Endodermal cell (in vitro differentiated cells): Measurements from ENCODE around the gene CDK9. TPM values are rescaled to one million over a fixed set of nuclear protein-coding genes. Genes with fewer than 3 reads are reported as not detected.

Source experiments
- DNase-seq: peaks from one replicate; pipeline ENCODE4 v3.0.0-alpha.2; 2017
- H3K27ac ChIP-seq: 2 replicates; pipeline ENCODE4 v1.5.1; 2013; ENCODE audit warnings: mild to moderate bottlenecking, low read depth, low read length, moderate library complexity
- H3K27me3 ChIP-seq: 2 replicates; pipeline ENCODE4 v1.6.1; 2013; ENCODE audit warnings: mild to moderate bottlenecking, low read length, moderate library complexity; ENCODE audit not compliant: insufficient read depth, control insufficient read depth, poor library complexity, severe bottlenecking
- H3K36me3 ChIP-seq: 2 replicates; pipeline ENCODE4 v1.7.0; 2013; ENCODE audit warnings: mild to moderate bottlenecking, low read length, moderate library complexity; ENCODE audit not compliant: control insufficient read depth, insufficient read depth
- H3K4me1 ChIP-seq: one replicate; pipeline ENCODE4 v1.7.0; 2013; ENCODE audit warnings: low read length; ENCODE audit not compliant: control insufficient read depth, insufficient read depth
- H3K4me3 ChIP-seq: 2 replicates; pipeline ENCODE4 v1.5.1; 2013; ENCODE audit warnings: mild to moderate bottlenecking, low read length, moderate library complexity
- H3K9ac ChIP-seq: 2 replicates; pipeline ENCODE4 v1.6.1; 2013; ENCODE audit warnings: mild to moderate bottlenecking, low read length, moderate library complexity; ENCODE audit not compliant: poor library complexity, severe bottlenecking; ENCODE audit errors: extremely low read depth
- H3K9me3 ChIP-seq: 2 replicates; pipeline ENCODE4 v1.6.1; 2013; ENCODE audit warnings: mild to moderate bottlenecking, low read length, moderate library complexity; ENCODE audit not compliant: control insufficient read depth
- H3K27ac Mint-ChIP-seq: 2 replicates; pipeline ENCODE4 v1.8.0; 2020; ENCODE audit warnings: mixed read lengths
- H3K27me3 Mint-ChIP-seq: 2 replicates; pipeline ENCODE4 v1.8.0; 2021; ENCODE audit warnings: mild to moderate bottlenecking, mixed read lengths; ENCODE audit not compliant: insufficient read depth
- H3K36me3 Mint-ChIP-seq: 2 replicates; pipeline ENCODE4 v1.8.0; 2020; ENCODE audit warnings: low read depth, mixed read lengths
- H3K4me1 Mint-ChIP-seq: 2 replicates; pipeline ENCODE4 v1.8.0; 2020; ENCODE audit warnings: mixed read lengths
- H3K4me3 Mint-ChIP-seq: 2 replicates; pipeline ENCODE4 v1.8.0; 2020; ENCODE audit warnings: mild to moderate bottlenecking, moderate library complexity, mixed read lengths
- H3K9me3 Mint-ChIP-seq: 2 replicates; pipeline ENCODE4 v1.8.0; 2020; ENCODE audit warnings: mild to moderate bottlenecking, mixed read lengths
- WGBS, 2 experiments: methylation state at CpG; one replicate each; pipeline versions ENCODE4 v1.1.5 to v1.1.7; 2013; ENCODE audit warnings: missing lambda C conversion rate in 2 of 2, mixed read lengths in 1 of 2; ENCODE audit not compliant: insufficient coverage in 1 of 2, insufficient read length in 1 of 2; 5-methylcytosine and 5-hydroxymethylcytosine counted together
- total RNA-seq, 2 donors: library from RNA; stranded (reverse); fragmentation: NEBNext Ultra II Directional in 1 of 2; extraction: Animal tissue kit (Norgen Biotek cat#: 25700) in 1 of 2; gene quantifications; 2 replicates in 1 of 2; 3 replicates in 1 of 2; pipeline ENCODE4 v1.2.1, GENCODE V29; 2021
- TF ChIP-seq, protein P1 (sequence below): fragments of 200-600 bp; sonication (generic); conservative IDR thresholded peaks from 2 replicates; pipeline ENCODE4 v1.5.0; 2021; ENCODE audit warnings: antibody characterized with exemption, mild to moderate bottlenecking

Gene CDK9
- total RNA-seq, 2 donors from 2014 or later: 97.1 to 101 TPM

DNA sequence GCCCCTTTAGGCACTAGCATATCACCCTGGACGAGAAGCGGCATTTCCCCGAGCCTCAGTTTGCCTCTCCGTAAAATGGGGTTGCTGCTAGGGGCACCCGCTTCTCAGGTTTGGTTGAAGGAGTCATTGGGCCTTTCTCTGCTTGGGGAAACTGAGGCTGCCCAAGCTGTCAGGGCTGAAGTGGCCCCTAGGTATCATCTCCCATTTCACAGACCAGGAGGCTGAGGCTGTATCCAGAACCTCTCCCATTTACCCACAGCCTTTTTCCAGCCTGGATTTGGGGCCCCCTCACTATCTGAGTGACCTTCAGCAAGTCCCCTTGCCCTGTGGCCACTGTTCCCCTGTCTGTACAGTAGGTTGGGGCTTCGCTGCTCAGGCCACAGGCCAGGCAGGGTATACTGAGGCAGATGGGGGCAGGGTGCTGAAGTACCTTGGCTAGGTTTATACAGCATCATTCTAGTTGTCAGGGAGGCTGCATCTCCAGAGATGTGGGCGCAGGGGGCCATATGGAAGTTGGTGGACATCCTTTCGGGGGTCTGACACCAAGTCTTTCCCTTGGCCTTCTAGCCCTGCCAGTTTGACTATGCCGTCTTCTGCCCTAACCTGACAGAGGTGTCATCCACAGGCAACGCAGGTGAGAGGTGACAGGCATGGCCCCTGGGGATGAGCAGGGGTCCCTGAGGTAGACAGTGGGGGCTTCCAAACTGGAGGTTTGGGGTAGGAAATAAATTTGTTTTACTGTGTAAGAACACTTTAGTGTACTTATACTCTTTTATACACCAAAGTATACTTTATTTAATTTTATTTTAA, 24.7 kb downstream of the CDK9 start:
- no peak overlapping the region for H3K4me3 ChIP-seq
- 92 to 95% methylated on average over 9 to 10 of the region's 10 CpGs for WGBS, 2 experiments
- H3K4me1 ChIP-seq: peaks cover 8% of the 10 kb centered on the region
- Mint-ChIP-seq H3K36me3 (peaks cover 39% of the 10 kb centered on the region), H3K4me3 (no peak overlapping the region), H3K27me3 (no peaks in the 10 kb centered on the region), H3K4me1 (peaks cover 6% of the 10 kb centered on the region), H3K9me3 (no peaks in the 10 kb centered on the region), H3K27ac (no peak overlapping the region)
- peaks cover 48% of the 10 kb centered on the region for H3K36me3 ChIP-seq
- H3K27ac ChIP-seq: no peak overlapping the region
- TF ChIP-seq, protein P1, sequence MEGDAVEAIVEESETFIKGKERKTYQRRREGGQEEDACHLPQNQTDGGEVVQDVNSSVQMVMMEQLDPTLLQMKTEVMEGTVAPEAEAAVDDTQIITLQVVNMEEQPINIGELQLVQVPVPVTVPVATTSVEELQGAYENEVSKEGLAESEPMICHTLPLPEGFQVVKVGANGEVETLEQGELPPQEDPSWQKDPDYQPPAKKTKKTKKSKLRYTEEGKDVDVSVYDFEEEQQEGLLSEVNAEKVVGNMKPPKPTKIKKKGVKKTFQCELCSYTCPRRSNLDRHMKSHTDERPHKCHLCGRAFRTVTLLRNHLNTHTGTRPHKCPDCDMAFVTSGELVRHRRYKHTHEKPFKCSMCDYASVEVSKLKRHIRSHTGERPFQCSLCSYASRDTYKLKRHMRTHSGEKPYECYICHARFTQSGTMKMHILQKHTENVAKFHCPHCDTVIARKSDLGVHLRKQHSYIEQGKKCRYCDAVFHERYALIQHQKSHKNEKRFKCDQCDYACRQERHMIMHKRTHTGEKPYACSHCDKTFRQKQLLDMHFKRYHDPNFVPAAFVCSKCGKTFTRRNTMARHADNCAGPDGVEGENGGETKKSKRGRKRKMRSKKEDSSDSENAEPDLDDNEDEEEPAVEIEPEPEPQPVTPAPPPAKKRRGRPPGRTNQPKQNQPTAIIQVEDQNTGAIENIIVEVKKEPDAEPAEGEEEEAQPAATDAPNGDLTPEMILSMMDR: no peak
- no peak for DNase-seq
- no peaks in the 10 kb centered on the region for H3K9me3 ChIP-seq
- no peaks in the 10 kb centered on the region for H3K27me3 ChIP-seq
- H3K9ac ChIP-seq: no peak overlapping the region

DNA sequence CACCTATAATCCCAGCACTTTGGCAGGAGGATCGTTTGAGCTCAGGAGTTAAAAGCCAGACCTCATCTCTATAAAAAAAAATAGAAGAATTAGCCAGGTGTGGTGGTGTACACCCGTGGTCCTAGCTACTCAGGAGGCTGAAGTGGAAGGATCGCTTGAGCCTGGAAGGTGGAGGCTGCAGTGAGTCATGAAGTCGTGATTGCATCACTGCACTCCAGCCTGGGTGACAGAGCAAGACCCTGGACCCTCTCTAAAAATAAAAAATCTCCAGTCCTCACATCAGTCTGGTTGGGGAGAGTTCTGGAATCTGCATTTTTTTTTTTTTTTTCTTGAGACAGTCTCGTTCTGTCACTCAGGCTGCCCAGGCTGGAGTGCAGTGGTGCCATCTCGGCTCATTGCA, 26.2 kb downstream of the CDK9 start:
- Mint-ChIP-seq H3K4me1 (peaks cover 6% of the 10 kb centered on the region), H3K36me3 (peaks cover 31% of the 10 kb centered on the region), H3K27me3 (no peaks in the 10 kb centered on the region), H3K9me3 (no peaks in the 10 kb centered on the region), H3K27ac (no peak overlapping the region), H3K4me3 (no peak overlapping the region)
- no peak for DNase-seq
- Histone ChIP-seq H3K36me3 (peaks cover 38% of the 10 kb centered on the region), H3K9ac (no peak overlapping the region), H3K4me3 (no peak overlapping the region), H3K27ac (no peak overlapping the region), H3K27me3 (no peaks in the 10 kb centered on the region), H3K4me1 (peaks cover 8% of the 10 kb centered on the region), H3K9me3 (no peaks in the 10 kb centered on the region)
- WGBS, 2 experiments: 89 to 93% methylated on average over 5 to 6 of the region's 6 CpGs
- TF ChIP-seq, protein P1: no peak

DNA sequence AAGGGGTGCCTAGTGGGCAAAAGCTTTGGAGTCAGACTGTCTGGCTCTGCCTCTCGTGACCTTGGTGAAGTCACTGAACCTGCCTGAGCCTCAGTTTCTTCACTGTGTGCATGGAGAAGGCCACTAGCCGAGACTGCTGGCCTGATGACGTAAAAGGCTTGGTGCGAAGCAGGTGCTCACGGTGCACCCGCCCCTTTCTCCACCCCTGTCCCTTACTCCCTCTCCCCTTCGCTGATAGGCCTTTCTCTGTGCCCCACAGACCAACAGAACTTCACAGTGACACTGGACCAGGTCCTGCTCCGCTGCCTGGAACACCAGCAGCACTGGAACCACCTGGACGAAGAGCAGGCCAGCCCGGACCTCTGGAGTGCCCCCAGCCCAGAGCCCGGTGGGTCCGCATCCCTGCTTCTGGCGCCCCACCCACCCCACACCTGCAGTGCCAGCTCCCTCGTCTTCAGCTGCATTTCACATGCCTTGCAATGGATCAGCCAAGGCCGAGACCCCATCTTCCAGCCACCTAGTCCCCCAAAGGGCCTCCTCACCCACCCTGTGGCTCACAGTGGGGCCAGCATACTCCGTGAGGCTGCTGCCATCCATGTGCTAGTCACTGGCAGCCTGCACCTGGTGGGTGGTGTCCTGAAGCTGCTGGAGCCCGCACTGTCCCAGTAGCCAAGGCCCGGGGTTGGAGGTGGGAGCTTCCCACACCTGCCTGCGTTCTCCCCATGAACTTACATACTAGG, 27.3 kb downstream of the CDK9 start:
- 94 to 98% methylated on average over 12 to 19 of the region's 19 CpGs for WGBS, 2 experiments
- Mint-ChIP-seq H3K9me3 (no peaks in the 10 kb centered on the region), H3K27ac (no peak overlapping the region), H3K27me3 (no peaks in the 10 kb centered on the region), H3K4me3 (no peak overlapping the region), H3K4me1 (peaks cover 6% of the 10 kb centered on the region), H3K36me3 (peaks cover 26% of the 10 kb centered on the region)
- Histone ChIP-seq H3K9ac (no peak overlapping the region), H3K36me3 (peaks cover 30% of the 10 kb centered on the region), H3K4me3 (no peak overlapping the region), H3K9me3 (no peaks in the 10 kb centered on the region), H3K27me3 (no peaks in the 10 kb centered on the region), H3K27ac (no peak overlapping the region), H3K4me1 (peaks cover 8% of the 10 kb centered on the region)
- TF ChIP-seq, protein P1: no peak
- DNase-seq: no peak
